ENCODE results near the gene SNX14. TPM values are rescaled to one million over a fixed set of nuclear protein-coding genes. Genes with fewer than 3 reads are reported as not detected.

SNX14 gene
- total and polyA plus RNA-seq, 10 of the 15 experiments (the other 5 are each of a cell fraction or from before 2014, with no cell fraction given) = 34.2 to 122 (median 51.0) TPM

GRCh38 chr6:85632164-85632942, 38.7 kb upstream of the SNX14 start:
- ATAC-seq = no peak
- WGBS (ENCODE audit: insufficient coverage, insufficient replicate concordance, low lambda C conversion rate, missing lambda C conversion rate) = 98% methylated on average over 6 of the region's 6 CpGs
- TF ChIP-seq POLR2AphosphoS2 (IDR thresholded peaks at IDR 0.05; ENCODE audit: low read depth, low read length) (no peak), SP1 (IDR thresholded peaks at IDR 0.05; ENCODE audit: low read depth, low read length) (no peak), SPI1 (IDR thresholded peaks at IDR 0.05; ENCODE audit: borderline replicate concordance, insufficient read depth, low read depth, low read length) (no peak), ZNF687 (IDR thresholded peaks at IDR 0.05) (no peak), PAX5 (IDR thresholded peaks at IDR 0.05; ENCODE audit: borderline replicate concordance, low read depth, low read length) (no peak), YY1 (IDR thresholded peaks at IDR 0.05; ENCODE audit: low read depth, low read length) (no peak), JUND (IDR thresholded peaks at IDR 0.05; ENCODE audit: low read depth, low read length) (no peak), ZNF24 (IDR thresholded peaks at IDR 0.05) (no peak), ZNF207 (IDR thresholded peaks at IDR 0.05; ENCODE audit: borderline replicate concordance) (no peak), HCFC1 (IDR thresholded peaks at IDR 0.05; ENCODE audit: low read length) (no peak), TBL1XR1 (IDR thresholded peaks at IDR 0.05; ENCODE audit: low read depth, low read length) (no peak)
- ChIA-PET CTCF (interaction anchor here (1.4 to 2.1 kb wide), 3 partner anchors 8 to 36 kb away, joined by 4 to 15 read pairs (median 4); partner anchors contain the start of gene SYNCRIP), SMC1A (ENCODE audit: uncharacterized antibody, unreplicated experiment) (interaction anchor here (0.8 to 1.9 kb wide), 5 partner anchors 7 to 43 kb away, joined by 3 to 7 read pairs (median 6); no protein-coding TSS in a partner anchor), POLR2A (interaction anchor here (0.5 to 1.9 kb wide), 4 partner anchors 11 to 41 kb away, joined by 3 to 6 read pairs (median 4); partner anchors contain the start of gene SYNCRIP), RAD21 (ENCODE audit: unreplicated experiment) (no interaction called here)
- FAIRE-seq = no peak
- H2AFZ ChIP-seq (ENCODE audit: control insufficient read depth, low read depth, low read length) = no peak overlapping the region
- no peaks in the 10 kb centered on the region; the same call in 1 of the 2 replicates for H4K20me1 ChIP-seq (ENCODE audit: control insufficient read depth, insufficient read depth)
- intact Hi-C loops (cut with micrococcal nuclease; ENCODE audit: unreplicated experiment) = loop anchor here (2.0 kb wide), 1 partner anchor 16 kb away; no protein-coding TSS in a partner anchor
- H3K36me3 ChIP-seq (ENCODE audit: control insufficient read depth in 2 of 2, insufficient read depth in 2 of 2, low read length in 1 of 2) = peaks cover 16 to 59% of the 10 kb centered on the region in 2 experiments
- no peaks in the 10 kb centered on the region for H3K4me1 ChIP-seq (ENCODE audit: control insufficient read depth, insufficient read depth, low read length)
- no peak overlapping the region for H3K4me2 ChIP-seq (ENCODE audit: control insufficient read depth, insufficient read depth)
- peaks cover 80% of the 10 kb centered on the region for H3K79me2 ChIP-seq (ENCODE audit: control insufficient read depth, insufficient read depth, low read length)
- no TSS peak for BruUV-seq (replicated peaks)
- no peak overlapping the region for H3K4me3 ChIP-seq
- no peak overlapping the region for H3K27ac ChIP-seq (ENCODE audit: control insufficient read depth, insufficient read depth)
- no peak for DNase-seq (ENCODE audit: low read depth, low spot score)
- no peaks in the 10 kb centered on the region for H3K27me3 ChIP-seq (replicated peaks in 1 of 2; ENCODE audit: control insufficient read depth in 2 of 2, insufficient read depth in 2 of 2, low read length in 1 of 2)
- no peak overlapping the region for H3K9ac ChIP-seq (ENCODE audit: control insufficient read depth, insufficient read depth, low read length)
- in situ Hi-C loops (cut with MboI) = loop anchor here (25.0 kb wide), 1 partner anchor 1530 kb away; the partner anchor contains the start of gene ZNF292
- no peaks in the 10 kb centered on the region for H3K9me3 ChIP-seq (replicated peaks; ENCODE audit: control insufficient read depth, insufficient read depth, low read length)
